Measurements from ENCODE around the gene RANBP17. TPM values are rescaled to one million over a fixed set of nuclear protein-coding genes. Genes with fewer than 3 reads are reported as not detected.

RANBP17 gene
- total RNA-seq, 4 donors from 2014 or later, result 0.38 to 5.1 (median 1.4) TPM

DNA sequence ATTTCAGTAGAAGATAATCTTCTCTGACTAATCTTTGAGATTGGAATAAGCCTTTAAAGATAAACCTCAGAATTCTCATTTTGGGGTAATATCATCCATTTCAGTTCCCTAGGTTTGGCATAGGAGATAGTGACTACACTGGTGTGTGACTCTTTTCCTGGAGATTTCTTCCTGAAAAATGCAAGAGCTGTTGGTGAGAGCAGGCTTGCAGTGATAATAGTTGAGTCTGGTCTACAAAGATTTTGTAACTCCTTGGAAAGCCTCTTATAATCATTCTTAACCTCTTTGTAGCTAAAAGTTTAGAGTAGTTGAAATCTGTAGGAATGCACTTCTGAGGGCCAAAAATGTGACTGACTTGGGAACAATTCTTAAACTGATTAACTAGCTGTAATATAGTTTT lies 23.4 kb downstream of the RANBP17 start:
- intact Hi-C loops (cut with DNase I; ENCODE audit: low total_unique reads), result no loop called here
- TF ChIP-seq, protein P1, sequence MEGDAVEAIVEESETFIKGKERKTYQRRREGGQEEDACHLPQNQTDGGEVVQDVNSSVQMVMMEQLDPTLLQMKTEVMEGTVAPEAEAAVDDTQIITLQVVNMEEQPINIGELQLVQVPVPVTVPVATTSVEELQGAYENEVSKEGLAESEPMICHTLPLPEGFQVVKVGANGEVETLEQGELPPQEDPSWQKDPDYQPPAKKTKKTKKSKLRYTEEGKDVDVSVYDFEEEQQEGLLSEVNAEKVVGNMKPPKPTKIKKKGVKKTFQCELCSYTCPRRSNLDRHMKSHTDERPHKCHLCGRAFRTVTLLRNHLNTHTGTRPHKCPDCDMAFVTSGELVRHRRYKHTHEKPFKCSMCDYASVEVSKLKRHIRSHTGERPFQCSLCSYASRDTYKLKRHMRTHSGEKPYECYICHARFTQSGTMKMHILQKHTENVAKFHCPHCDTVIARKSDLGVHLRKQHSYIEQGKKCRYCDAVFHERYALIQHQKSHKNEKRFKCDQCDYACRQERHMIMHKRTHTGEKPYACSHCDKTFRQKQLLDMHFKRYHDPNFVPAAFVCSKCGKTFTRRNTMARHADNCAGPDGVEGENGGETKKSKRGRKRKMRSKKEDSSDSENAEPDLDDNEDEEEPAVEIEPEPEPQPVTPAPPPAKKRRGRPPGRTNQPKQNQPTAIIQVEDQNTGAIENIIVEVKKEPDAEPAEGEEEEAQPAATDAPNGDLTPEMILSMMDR (IDR thresholded peaks at IDR 0.05), result no peak
- no peak for TF ChIP-seq POLR2A (IDR thresholded peaks at IDR 0.05)
- no peak overlapping the region for H3K4me3 ChIP-seq (ENCODE audit: low read depth, poor library complexity, severe bottlenecking)

DNA sequence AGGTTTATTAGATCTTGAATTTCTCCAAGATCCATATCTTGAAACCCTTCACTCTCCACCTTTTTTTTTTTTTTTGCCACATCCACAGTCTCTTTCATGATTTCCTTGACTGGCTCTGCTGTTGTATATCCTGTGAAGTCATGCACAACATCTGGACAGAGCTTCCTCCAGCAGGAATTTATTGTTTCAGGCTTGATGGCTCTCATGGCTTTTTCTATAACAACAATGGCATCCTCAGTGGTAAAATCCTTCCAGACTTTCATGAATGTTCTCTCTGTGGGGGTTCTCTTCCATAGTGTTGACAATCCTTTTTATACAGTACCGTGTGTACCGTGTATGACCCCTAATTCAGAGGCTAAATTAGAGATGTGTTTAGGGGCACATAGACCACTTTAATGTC lies 24.0 kb downstream of the RANBP17 start:
- intact Hi-C loops (cut with DNase I; ENCODE audit: low total_unique reads), result no loop called here
- 86 to 87% methylated on average over 2 of the region's 2 CpGs for WGBS, 2 donors
- no peak overlapping the region for H3K4me3 ChIP-seq (ENCODE audit: low read depth, poor library complexity, severe bottlenecking)
- no peak for TF ChIP-seq POLR2A (IDR thresholded peaks at IDR 0.05)
- TF ChIP-seq, protein P1 (IDR thresholded peaks at IDR 0.05), result no peak
- no peak for DNase-seq (ENCODE audit: low spot score in 2 of 2)

More for the DNA sequence above, 23.4 kb downstream of the RANBP17 start:
- no peak for DNase-seq (ENCODE audit: low spot score in 2 of 2)

DNA sequence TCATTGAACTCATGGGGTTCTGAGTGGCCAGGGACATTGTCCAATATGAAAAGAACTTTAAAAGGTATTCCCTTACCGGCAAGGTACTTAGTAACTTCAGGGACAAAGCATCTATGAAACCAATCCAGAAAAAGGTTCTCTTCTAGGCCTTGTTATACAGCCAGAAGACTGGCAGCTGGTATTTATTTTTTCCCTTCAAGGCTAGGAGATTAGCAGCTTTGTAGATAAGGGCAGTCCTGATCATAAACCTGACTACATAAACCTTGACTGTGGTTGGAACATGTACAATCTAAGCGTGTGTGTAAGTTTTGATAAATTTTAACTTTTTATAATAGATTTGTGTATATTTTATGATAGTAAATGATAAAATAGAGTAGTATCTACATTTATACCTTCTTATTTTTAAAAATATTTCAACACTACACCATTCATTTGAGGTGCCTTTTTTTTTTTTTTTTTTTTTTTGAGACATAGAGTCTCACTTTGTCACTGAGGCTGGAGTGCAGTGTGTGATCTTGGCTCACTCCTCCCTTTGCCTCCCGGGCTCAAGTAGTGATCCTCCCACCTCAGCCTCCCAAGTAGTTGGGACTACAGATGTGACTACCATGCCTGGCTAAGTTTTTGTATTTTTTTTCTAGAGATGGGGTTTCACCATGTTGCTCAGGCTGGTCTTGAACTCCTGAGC lies 24.5 kb downstream of the RANBP17 start:
- no peak for DNase-seq (ENCODE audit: low spot score in 2 of 2)
- intact Hi-C loops (cut with DNase I; ENCODE audit: low total_unique reads), result no loop called here
- TF ChIP-seq, protein P1 (IDR thresholded peaks at IDR 0.05), result no peak
- no peak for TF ChIP-seq POLR2A (IDR thresholded peaks at IDR 0.05)
- WGBS, 2 donors, result 86 to 88% methylated on average over 3 of the region's 3 CpGs
- H3K4me3 ChIP-seq (ENCODE audit: low read depth, poor library complexity, severe bottlenecking), result no peak overlapping the region

DNA sequence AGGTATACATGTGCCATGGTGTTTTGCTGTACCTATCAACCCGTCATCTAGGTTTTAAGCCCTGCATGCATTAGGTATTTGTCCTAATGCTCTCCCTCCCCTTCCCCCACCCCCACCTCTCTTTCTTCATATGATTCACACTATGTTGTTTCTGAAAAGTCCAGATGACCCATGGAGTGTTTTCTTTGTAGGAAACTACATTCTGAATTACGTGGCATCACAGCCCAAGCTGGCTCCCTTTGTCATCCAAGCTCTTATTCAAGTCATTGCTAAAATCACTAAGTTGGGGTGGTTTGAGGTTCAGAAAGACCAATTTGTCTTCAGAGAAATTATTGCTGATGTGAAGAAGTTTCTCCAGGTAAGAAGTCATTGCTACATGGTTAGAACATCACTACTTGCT lies 30.4 kb downstream of the RANBP17 start:
- 89 to 90% methylated on average over 2 of the region's 2 CpGs for WGBS, 2 donors
- H3K4me3 ChIP-seq (ENCODE audit: low read depth, poor library complexity, severe bottlenecking), result no peak overlapping the region
- no peak for DNase-seq (ENCODE audit: low spot score in 2 of 2)
- intact Hi-C loops (cut with DNase I; ENCODE audit: low total_unique reads), result no loop called here
- TF ChIP-seq POLR2A (IDR thresholded peaks at IDR 0.05), result no peak
- TF ChIP-seq, protein P1 (IDR thresholded peaks at IDR 0.05), result no peak

DNA sequence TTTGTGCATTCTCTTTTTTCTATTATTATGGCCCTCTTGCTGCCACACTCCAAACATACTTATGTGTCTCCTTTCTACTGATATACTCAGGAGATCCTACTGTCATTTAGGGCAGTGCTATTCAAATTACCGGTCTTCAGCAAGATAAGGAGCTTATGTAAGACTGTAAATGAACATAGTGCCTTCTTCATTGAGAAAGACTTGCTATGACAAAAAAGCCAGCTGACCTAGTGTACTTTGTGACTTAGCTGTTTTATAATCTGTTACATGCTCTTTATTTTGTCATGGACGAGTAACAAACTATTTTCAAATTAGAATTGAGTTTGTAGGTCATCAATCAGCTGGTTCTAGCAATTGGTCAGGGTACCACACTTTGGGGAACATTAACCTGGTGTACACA lies 32.8 kb downstream of the RANBP17 start:
- WGBS, 2 donors, result 68 to 70% methylated on average over 2 of the region's 2 CpGs
- DNase-seq (ENCODE audit: low spot score in 2 of 2), result no peak
- TF ChIP-seq POLR2A (IDR thresholded peaks at IDR 0.05), result no peak
- TF ChIP-seq, protein P1 (IDR thresholded peaks at IDR 0.05), result no peak
- intact Hi-C loops (cut with DNase I; ENCODE audit: low total_unique reads), result no loop called here
- no peak overlapping the region for H3K4me3 ChIP-seq (ENCODE audit: low read depth, poor library complexity, severe bottlenecking)

DNA sequence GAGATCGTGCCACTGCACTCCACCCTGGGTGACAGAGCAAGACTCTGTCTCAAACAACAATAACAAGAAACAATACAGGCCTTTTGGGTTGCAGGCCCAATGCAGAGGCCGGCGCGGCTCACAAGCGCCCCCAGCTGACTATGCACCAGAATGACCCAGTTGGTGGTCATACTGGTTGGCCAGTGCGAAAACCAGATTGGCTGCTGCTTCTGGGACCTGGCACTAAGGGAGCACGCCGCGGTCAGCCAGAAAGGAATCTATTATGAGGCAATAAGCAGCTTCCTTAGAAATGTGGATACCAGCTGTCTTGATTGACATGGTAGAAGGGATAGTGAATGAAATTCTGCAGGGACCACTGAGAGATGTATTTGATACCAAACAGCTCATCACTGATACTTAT lies 35.0 kb downstream of the RANBP17 start:
- DNase-seq (ENCODE audit: low spot score in 2 of 2), result no peak
- intact Hi-C loops (cut with DNase I; ENCODE audit: low total_unique reads), result no loop called here
- TF ChIP-seq, protein P1 (IDR thresholded peaks at IDR 0.05), result no peak
- no peak for TF ChIP-seq POLR2A (IDR thresholded peaks at IDR 0.05)
- no peak overlapping the region for H3K4me3 ChIP-seq (ENCODE audit: low read depth, poor library complexity, severe bottlenecking)
- WGBS, 2 donors, result 66 to 67% methylated on average over 9 of the region's 9 CpGs

Data from lower leg skin (tissue), 4 donors.